DMS 273 treated with DMSO at 0.1 percent for 48 hours (cell line): Measurements from ENCODE around the gene ZBTB24.
"Not testable (repeated sequence)": the region's sequence is repeated elsewhere in the genome, so short reads cannot be mapped to it uniquely, and the experiment has no call there.

Source experiments
- DNase-seq: peaks from one replicate; lab custom pipeline; 2025; lab: John Stamatoyannopoulos, UW

ZBTB24 gene

GRCh38 chr6:109482905-109483734, at the start of gene ZBTB24:
TSS of gene ZBTB24 (minus strand) at chr6:109483219. CDS start at chr6:109482026, 1,193 bp downstream.
- peak; percentile 62 for DNase-seq

- DNase-seq: no peak
Measured at GRCh38 chr6:109531446-109531845, 48.4 kb upstream of the ZBTB24 start.

GRCh38 chr6:109527989-109528388, 45.0 kb upstream of the ZBTB24 start:
- DNase-seq: no peak

- DNase-seq: peak; percentile 39
Measured at GRCh38 chr6:109526905-109527628, 44.0 kb upstream of the ZBTB24 start.

- no peak for DNase-seq
Measured at GRCh38 chr6:109524129-109524528, 41.1 kb upstream of the ZBTB24 start.

- DNase-seq: no peak
Measured at GRCh38 chr6:109523478-109523877, 40.5 kb upstream of the ZBTB24 start.

GRCh38 chr6:109521080-109521479, 38.1 kb upstream of the ZBTB24 start:
- DNase-seq: no peak

- DNase-seq: not testable (repeated sequence)
Measured at GRCh38 chr6:109519647-109520046, 36.6 kb upstream of the ZBTB24 start.

- DNase-seq: no peak
Measured at GRCh38 chr6:109516929-109517328, 33.9 kb upstream of the ZBTB24 start.

GRCh38 chr6:109515781-109516409, 32.9 kb upstream of the ZBTB24 start:
- no peak for DNase-seq

GRCh38 chr6:109514946-109515345, 31.9 kb upstream of the ZBTB24 start:
- DNase-seq: no peak

- no peak for DNase-seq
Measured at GRCh38 chr6:109513571-109514071, 30.6 kb upstream of the ZBTB24 start.

- DNase-seq: no peak
Measured at GRCh38 chr6:109512271-109512817, 29.3 kb upstream of the ZBTB24 start.

- no peak for DNase-seq
Measured at GRCh38 chr6:109511832-109512231, 28.8 kb upstream of the ZBTB24 start.

GRCh38 chr6:109510358-109510757, 27.3 kb upstream of the ZBTB24 start:
- DNase-seq: no peak

GRCh38 chr6:109508166-109508860, 25.3 kb upstream of the ZBTB24 start:
- no peak for DNase-seq

GRCh38 chr6:109507490-109508072, 24.6 kb upstream of the ZBTB24 start:
- no peak for DNase-seq

- no peak for DNase-seq
Measured at GRCh38 chr6:109506841-109507240, 23.8 kb upstream of the ZBTB24 start.

- no peak for DNase-seq
Measured at GRCh38 chr6:109506314-109506713, 23.3 kb upstream of the ZBTB24 start.

GRCh38 chr6:109503327-109504224, 20.6 kb upstream of the ZBTB24 start:
- no peak for DNase-seq
